Liver (tissue), 9 donors: ENCODE results near the gene BCL2. TPM values are rescaled to one million over a fixed set of nuclear protein-coding genes. Genes with fewer than 3 reads are reported as not detected.
"Not testable (repeated sequence)": the region's sequence is repeated elsewhere in the genome, so short reads cannot be mapped to it uniquely, and the experiment has no call there.

Experiments
- DNase-seq: peaks from one replicate; pipeline ENCODE4 v3.0.0-alpha.2; 2017; ENCODE audit warnings: low spot score
- H3K27ac ChIP-seq, 2 donors: one replicate each; pipeline ENCODE4 v1.7.0; 2013; ENCODE audit warnings: inconsistent platforms in 2 of 2, low read length in 2 of 2, control low read depth in 1 of 2, low read depth in 1 of 2, mild to moderate bottlenecking in 1 of 2
- H3K27me3 ChIP-seq, 4 donors: one replicate each; pipeline versions ENCODE4 v1.6.1 to v1.7.0; 2013; ENCODE audit warnings: low read length in 3 of 4, inconsistent platforms in 1 of 4, mild to moderate bottlenecking in 1 of 4, moderate library complexity in 1 of 4; ENCODE audit not compliant: control insufficient read depth in 4 of 4, insufficient read depth in 4 of 4
- H3K36me3 ChIP-seq, 4 donors: one replicate each; pipeline versions ENCODE4 v1.6.1 to v1.7.0; 2013; ENCODE audit warnings: low read length in 3 of 4, mild to moderate bottlenecking in 3 of 4, low read depth in 1 of 4, moderate library complexity in 1 of 4; ENCODE audit not compliant: control insufficient read depth in 4 of 4, insufficient read depth in 3 of 4
- H3K4me1 ChIP-seq, 4 donors: one replicate each; pipeline versions ENCODE4 v1.6.1 to v1.7.0; 2013; ENCODE audit warnings: low read length in 3 of 4, mild to moderate bottlenecking in 3 of 4, moderate library complexity in 1 of 4; ENCODE audit not compliant: control insufficient read depth in 4 of 4, insufficient read depth in 4 of 4
- H3K4me3 ChIP-seq, 3 donors: one replicate each; pipeline versions ENCODE4 v1.6.1 to v1.7.0; 2013; ENCODE audit warnings: low read length in 3 of 3, control low read depth in 1 of 3, low read depth in 1 of 3, mild to moderate bottlenecking in 1 of 3
- H3K9ac ChIP-seq, 2 donors: one replicate each; pipeline ENCODE4 v1.7.0; 2013; ENCODE audit warnings: low read length in 2 of 2, mild to moderate bottlenecking in 2 of 2, moderate library complexity in 2 of 2, control low read depth in 1 of 2, low read depth in 1 of 2
- H3K9me3 ChIP-seq, 4 donors: one replicate each; pipeline versions ENCODE4 v1.6.1 to v1.7.0; 2013; ENCODE audit warnings: low read length in 3 of 4; ENCODE audit not compliant: control insufficient read depth in 4 of 4
- ATF3 ChIP-seq: IDR thresholded peaks from 2 replicates; pipeline ENCODE4 v1.6.1; 2016; ENCODE audit warnings: antibody characterized with exemption
- FOXA1 ChIP-seq: IDR thresholded peaks from 2 replicates; pipeline ENCODE4 v1.6.1; 2016; ENCODE audit warnings: antibody characterized with exemption
- FOXA2 ChIP-seq: IDR thresholded peaks from 2 replicates; pipeline ENCODE4 v1.6.1; 2016; ENCODE audit warnings: antibody characterized with exemption
- GABPA ChIP-seq, 2 donors: IDR thresholded peaks in 1 of 2; conservative IDR thresholded peaks in 1 of 2; 2 replicates each; pipeline ENCODE4 v1.6.1; 2016; ENCODE audit warnings: antibody characterized with exemption in 2 of 2, mild to moderate bottlenecking in 1 of 2, moderate library complexity in 1 of 2
- HNF4A ChIP-seq, 2 donors: conservative IDR thresholded peaks; 2 replicates each; pipeline ENCODE4 v1.6.1; 2016; ENCODE audit warnings: antibody characterized with exemption in 2 of 2, mild to moderate bottlenecking in 2 of 2
- HNF4G ChIP-seq: IDR thresholded peaks from 2 replicates; pipeline ENCODE4 v1.6.1; 2016; ENCODE audit warnings: antibody characterized with exemption
- JUND ChIP-seq, 2 donors: IDR thresholded peaks; 2 replicates each; pipeline ENCODE4 v1.6.1; 2016; ENCODE audit warnings: antibody characterized with exemption in 2 of 2
- MAX ChIP-seq: IDR thresholded peaks from 2 replicates; pipeline ENCODE4 v1.6.1; 2016; ENCODE audit warnings: antibody characterized with exemption
- NR2F2 ChIP-seq: IDR thresholded peaks from 2 replicates; pipeline ENCODE4 v1.6.1; 2016; ENCODE audit warnings: antibody characterized with exemption
- RAD21 ChIP-seq, 2 donors: IDR thresholded peaks; 2 replicates each; pipeline ENCODE4 v1.6.1; 2016; ENCODE audit warnings: antibody characterized with exemption in 2 of 2, mild to moderate bottlenecking in 2 of 2
- REST ChIP-seq: IDR thresholded peaks from 2 replicates; pipeline ENCODE4 v1.6.1; 2016; ENCODE audit warnings: antibody characterized with exemption, mild to moderate bottlenecking
- SP1 ChIP-seq: IDR thresholded peaks from 2 replicates; pipeline ENCODE4 v1.6.1; 2018; ENCODE audit warnings: antibody characterized with exemption, mild to moderate bottlenecking
- TAF1 ChIP-seq: conservative IDR thresholded peaks from 2 replicates; pipeline ENCODE4 v1.6.1; 2016; ENCODE audit warnings: antibody characterized with exemption, mild to moderate bottlenecking
- YY1 ChIP-seq: IDR thresholded peaks from 2 replicates; pipeline ENCODE4 v1.6.1; 2016; ENCODE audit warnings: antibody characterized with exemption, mild to moderate bottlenecking
- ZBTB33 ChIP-seq: IDR thresholded peaks from 2 replicates; pipeline ENCODE4 v1.6.1; 2016; ENCODE audit warnings: antibody characterized with exemption
- WGBS: extraction: QIAGEN DNeasy Blood & Tissue Kit; methylation state at CpG from one replicate; pipeline ENCODE4 v1.1.7; 2013; 5-methylcytosine and 5-hydroxymethylcytosine counted together
- polyA plus RNA-seq, 2 donors: library from polyadenylated mRNA; stranded (reverse) in 1 of 2; unstranded in 1 of 2; fragments of 200-250 nt in 1 of 2; fragments of >200 nt in 1 of 2; fragmentation: Nextera tagmentation in 1 of 2; extraction: Ambion mirVana in 1 of 2; gene quantifications; one replicate each; pipeline versions ENCODE4 v1.2.1 to v1.2.3, GENCODE V29; 2013 to 2015
- total RNA-seq, 2 donors: library from RNA; depleted of rRNA; stranded (reverse); fragments of >200 nt; gene quantifications; one replicate each; pipeline ENCODE4 v1.2.3, GENCODE V29; 2014
- donor health status: healthy.
- donor health status: healthy.
- donor health status: healthy.
- donor health status: healthy.
- donor health status: healthy.

BCL2 gene
- total and polyA plus RNA-seq, 4 donors: 0.40 to 3.9 (median 1.4) TPM

- Histone ChIP-seq H3K9me3 (no peaks in the 10 kb centered on the region), H3K9ac (no peak overlapping the region), H3K4me1 (peaks cover 0 to 1% (median 0%) of the 10 kb centered on the region in 4 donors), H3K27me3 (no peaks in the 10 kb centered on the region), H3K36me3 (no peaks in the 10 kb centered on the region), H3K4me3 (no peak overlapping the region), H3K27ac (no peak overlapping the region)
- WGBS: 90% methylated on average over 6 of the region's 6 CpGs
- TF ChIP-seq TAF1 (no peak), FOXA2 (no peak), RAD21 (IDR thresholded peaks at IDR 0.05) (no peak)
- no peak for DNase-seq
These were observed 127.3 kb downstream of the BCL2 start for GRCh38 chr18:63192126-63192884.

- Histone ChIP-seq H3K27me3 (no peaks in the 10 kb centered on the region), H3K9ac (no peak overlapping the region), H3K9me3 (no peaks in the 10 kb centered on the region), H3K4me1 (peaks cover 0 to 3% (median 0%) of the 10 kb centered on the region in 4 donors), H3K27ac (no peak overlapping the region), H3K4me3 (no peak overlapping the region), H3K36me3 (no peaks in the 10 kb centered on the region)
- TF ChIP-seq ZBTB33: no peak
- no peak for TF ChIP-seq HNF4G
- 87% methylated on average over 1 of the region's 1 CpG for WGBS
- DNase-seq: no peak
These were observed 128.2 kb downstream of the BCL2 start for GRCh38 chr18:63191413-63191812.

- 94% methylated on average over 2 of the region's 2 CpGs for WGBS
- H3K36me3 ChIP-seq, H3K4me3 ChIP-seq, H3K9ac ChIP-seq, H3K27me3 ChIP-seq, DNase-seq, H3K4me1 ChIP-seq, H3K9me3 ChIP-seq, H3K27ac ChIP-seq: not testable (repeated sequence)
These were observed 128.7 kb downstream of the BCL2 start for GRCh38 chr18:63190838-63191237.

- no peaks in the 10 kb centered on the region for H3K9me3 ChIP-seq
- TF ChIP-seq HNF4A (conservative IDR thresholded peaks at IDR 0.05) (no peak), FOXA2 (no peak), HNF4G (no peak), MAX (no peak), YY1 (no peak), RAD21 (IDR thresholded peaks at IDR 0.05) (no peak), FOXA1 (no peak), TAF1 (no peak), NR2F2 (no peak), ATF3 (no peak), REST (no peak), SP1 (no peak), GABPA (IDR thresholded peaks at IDR 0.05 in 1 of 2, conservative IDR thresholded peaks at IDR 0.05 in 1 of 2) (no peak), JUND (IDR thresholded peaks at IDR 0.05) (no peak), ZBTB33 (no peak)
- no peaks in the 10 kb centered on the region for H3K27me3 ChIP-seq
- DNase-seq: no peak
- 95% methylated on average over 2 of the region's 2 CpGs for WGBS
- H3K4me1 ChIP-seq: peaks cover 0 to 3% (median 0%) of the 10 kb centered on the region in 4 donors
- no peak overlapping the region for H3K27ac ChIP-seq
- H3K4me3 ChIP-seq: no peak overlapping the region
- H3K36me3 ChIP-seq: no peaks in the 10 kb centered on the region
- no peak overlapping the region for H3K9ac ChIP-seq
These were observed 129.8 kb downstream of the BCL2 start for GRCh38 chr18:63189817-63190216.
